Measurements from ENCODE around the gene KRT32. TPM values are rescaled to one million over a fixed set of nuclear protein-coding genes. Genes with fewer than 3 reads are reported as not detected.
A peak's percentile ranks its signal among the peaks of the same experiment; 100 is the strongest.

The KRT32 gene
- total RNA-seq, 1 donor, result not detected

Small RNA genes within 50 kb of the gene (small RNA-seq; reads per million reads assigned to genes)
- gene RNU2-32P, result 7.4 reads per million, percentile 90 among the genes with 10 or more reads in this experiment

Other genes starting within 250 kb of the KRT32 start
- not detected for gene KRTAP9-2, start 240.7 kb downstream of the KRT32 start, total RNA-seq
- not detected for gene KRTAP9-3, start 234.9 kb downstream of the KRT32 start, total RNA-seq
- not detected for gene KRTAP9-8, start 229.4 kb downstream of the KRT32 start, total RNA-seq
- not detected for gene KRTAP9-4, start 217.7 kb downstream of the KRT32 start, total RNA-seq
- gene KRTAP9-9, start 212.0 kb downstream of the KRT32 start, total RNA-seq, result not detected
- not detected for gene KRTAP9-6, start 202.0 kb downstream of the KRT32 start, total RNA-seq
- gene KRTAP9-7, start 191.7 kb downstream of the KRT32 start, total RNA-seq, result not detected
- gene KRTAP29-1, start 164.5 kb downstream of the KRT32 start, total RNA-seq, result not detected
- gene KRTAP16-1, start 158.1 kb downstream of the KRT32 start, total RNA-seq, result 0.27 TPM
- not detected for gene KRTAP17-1, start 151.7 kb downstream of the KRT32 start, total RNA-seq
- gene KRT33A, start 116.6 kb downstream of the KRT32 start, total RNA-seq, result not detected
- gene KRT33B, start 97.6 kb downstream of the KRT32 start, total RNA-seq, result not detected
- gene KRT34, start 85.1 kb downstream of the KRT32 start, total RNA-seq, result not detected
- gene KRT31, start 69.8 kb downstream of the KRT32 start, total RNA-seq, result not detected
- gene KRT37, start 42.8 kb downstream of the KRT32 start, total RNA-seq, result not detected
- gene KRT38, start 26.4 kb downstream of the KRT32 start, total RNA-seq, result not detected
- not detected for gene KRT35, start 13.8 kb upstream of the KRT32 start, total RNA-seq
- gene KRT36, start 22.5 kb upstream of the KRT32 start, total RNA-seq, result not detected
- gene KRT13, start 38.2 kb upstream of the KRT32 start, total RNA-seq, result not detected
- not detected for gene KRT15, start 51.5 kb upstream of the KRT32 start, total RNA-seq
- not detected for gene KRT19, start 60.9 kb upstream of the KRT32 start, total RNA-seq
- gene KRT9, start 104.7 kb upstream of the KRT32 start, total RNA-seq, result not detected
- gene KRT14, start 119.5 kb upstream of the KRT32 start, total RNA-seq, result not detected
- not detected for gene KRT16, start 145.4 kb upstream of the KRT32 start, total RNA-seq
- gene KRT17, start 157.2 kb upstream of the KRT32 start, total RNA-seq, result not detected
- 201 TPM for gene EIF1, start 221.5 kb upstream of the KRT32 start, total RNA-seq
- not detected for gene GAST, start 244.9 kb upstream of the KRT32 start, total RNA-seq

Measured in hematopoietic multipotent progenitor cell (in vitro differentiated cells).